ENCODE data around the gene CD7.

The CD7 gene

DNA sequence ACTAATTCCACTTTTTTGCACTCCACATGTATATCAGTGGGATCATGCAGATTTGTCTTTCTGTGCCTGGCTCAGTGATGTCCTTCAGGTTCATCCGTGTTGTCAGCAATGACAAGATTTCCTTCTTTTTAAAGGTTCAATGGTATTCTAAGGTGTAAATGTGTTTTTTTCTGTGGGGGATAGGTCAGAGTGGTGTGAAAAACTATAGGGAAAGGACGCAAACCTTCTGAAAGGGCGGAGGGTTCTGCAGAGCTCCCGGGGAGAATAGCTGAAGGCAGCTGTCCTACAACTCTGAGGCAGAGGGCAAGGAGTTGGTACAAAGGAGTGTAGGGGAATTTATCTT, 22.0 kb downstream of the CD7 start:
- TF ChIP-seq EZH2 (IDR thresholded peaks at IDR 0.05) (no peak), POLR2AphosphoS5 (IDR thresholded peaks at IDR 0.05; ENCODE audit: borderline replicate concordance, low read depth, low read length) (no peak), FOXP2 (optimal IDR thresholded peaks at IDR 0.05; ENCODE audit: control extremely low read depth, extremely low read length, insufficient read depth) (no peak)
- no peak overlapping the region for H3K27ac ChIP-seq
- no peak for DNase-seq (ENCODE audit: low read depth, low spot score)

DNA sequence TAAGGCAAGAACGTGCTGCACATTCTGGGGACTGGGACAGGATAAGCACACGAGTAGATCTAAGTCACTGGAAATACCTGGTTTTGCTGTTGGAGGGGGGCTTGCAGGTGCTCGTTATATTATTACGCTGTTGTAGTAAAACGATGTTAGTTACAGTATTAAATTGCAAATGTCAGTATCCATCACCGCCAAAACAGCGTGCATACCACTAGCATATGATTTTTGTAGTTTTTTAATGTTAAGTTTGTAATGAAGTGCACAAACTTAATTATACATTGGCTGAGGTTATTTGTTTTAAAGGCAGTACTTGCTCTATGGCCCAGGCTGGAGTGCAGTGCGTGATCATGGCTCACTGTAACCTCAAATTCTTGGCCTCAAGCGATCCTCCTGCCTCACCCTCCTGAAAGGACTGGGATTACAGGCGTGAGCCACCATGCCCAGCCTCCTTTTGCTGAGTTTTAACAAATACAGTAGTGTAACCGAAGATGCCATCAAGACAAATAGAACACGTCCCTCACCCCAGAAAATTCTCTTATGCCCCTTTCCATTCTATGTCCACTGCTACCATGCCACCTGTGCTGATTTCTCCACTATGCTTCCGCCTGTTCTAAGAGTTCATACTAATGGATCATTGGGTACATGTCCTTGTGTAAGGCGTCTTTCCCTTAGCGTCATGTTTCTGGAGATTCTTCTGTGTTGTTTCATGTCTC, 23.2 kb downstream of the CD7 start:
- TF ChIP-seq POLR2AphosphoS5 (IDR thresholded peaks at IDR 0.05; ENCODE audit: borderline replicate concordance, low read depth, low read length) (peak; percentile 48), FOXP2 (optimal IDR thresholded peaks at IDR 0.05; ENCODE audit: control extremely low read depth, extremely low read length, insufficient read depth) (no peak)
- Histone ChIP-seq H3K9ac (ENCODE audit: insufficient read length) (no peak overlapping the region), H3K27ac (peak overlapping the region; percentile 78), H3K4me3 (no peak overlapping the region; the same call in 1 of the 2 replicates), H3K36me3 (ENCODE audit: insufficient read depth, low read length) (no peaks in the 10 kb centered on the region), H3K9me3 (ENCODE audit: low read depth, low read length) (no peaks in the 10 kb centered on the region)
- no peak for DNase-seq (ENCODE audit: low read depth, low spot score)

More for the DNA sequence above, 22.0 kb downstream of the CD7 start:
- Histone ChIP-seq H3K36me3 (ENCODE audit: insufficient read depth, low read length) (no peaks in the 10 kb centered on the region), H3K4me3 (no peak overlapping the region), H3K9me3 (ENCODE audit: low read depth, low read length) (no peaks in the 10 kb centered on the region), H3K9ac (ENCODE audit: insufficient read length) (no peak overlapping the region)

DNA sequence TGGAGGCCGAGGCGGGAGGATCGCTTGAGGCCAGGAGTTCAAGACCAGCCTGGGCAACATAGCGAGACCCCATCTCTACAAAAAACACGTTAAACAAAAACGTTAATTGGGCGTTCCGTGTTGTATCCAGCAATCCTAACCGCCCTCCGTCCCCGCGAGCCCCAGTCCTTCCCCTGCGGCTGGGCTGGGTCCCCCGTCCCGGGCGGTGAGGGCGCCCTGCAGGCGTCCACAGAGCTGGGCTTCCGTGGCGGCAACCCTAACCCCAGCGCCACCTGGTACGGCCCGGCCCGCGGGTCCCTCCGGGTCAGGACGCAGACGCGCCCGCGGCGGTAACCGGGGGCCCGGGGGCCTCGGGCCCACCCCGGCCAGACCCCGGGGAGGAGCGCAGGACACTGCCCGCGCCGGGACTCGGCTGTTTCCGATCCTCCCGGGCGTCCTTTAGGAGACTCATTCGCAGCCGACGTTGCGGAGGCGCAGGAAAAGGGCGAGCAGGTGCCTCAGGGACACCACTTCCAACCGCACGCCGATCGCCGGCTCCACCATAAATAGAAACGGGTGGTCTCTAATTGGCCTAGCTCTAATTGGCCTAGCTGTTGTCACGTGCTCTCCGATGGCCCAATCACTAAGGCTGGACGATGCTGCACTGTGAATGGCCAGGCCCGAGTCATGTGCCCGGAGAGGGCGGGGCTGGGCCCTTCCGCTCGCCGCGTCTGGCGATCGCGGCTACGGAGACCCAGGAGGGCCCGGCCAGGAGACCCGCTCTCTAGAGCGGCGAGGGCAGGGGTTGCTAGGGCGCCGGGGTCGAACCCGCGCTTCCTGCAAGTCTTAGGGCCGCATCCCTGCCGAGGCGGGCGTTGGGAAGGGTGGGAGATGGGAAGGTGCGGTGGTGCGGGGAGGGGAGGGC, 24.9 kb downstream of the CD7 start:
- Histone ChIP-seq H3K4me3 (peak overlapping the region; percentile 89), H3K9ac (ENCODE audit: insufficient read length) (peak overlapping the region; percentile 93), H3K36me3 (ENCODE audit: insufficient read depth, low read length) (no peaks in the 10 kb centered on the region), H3K9me3 (ENCODE audit: low read depth, low read length) (no peaks in the 10 kb centered on the region), H3K27ac (peak overlapping the region; percentile 94)
- DNase-seq (ENCODE audit: low read depth, low spot score), result peak; percentile 90
- TF ChIP-seq POLR2AphosphoS5 (IDR thresholded peaks at IDR 0.05; ENCODE audit: borderline replicate concordance, low read depth, low read length) (peak; percentile 98), EZH2 (IDR thresholded peaks at IDR 0.05) (no peak)

DNA sequence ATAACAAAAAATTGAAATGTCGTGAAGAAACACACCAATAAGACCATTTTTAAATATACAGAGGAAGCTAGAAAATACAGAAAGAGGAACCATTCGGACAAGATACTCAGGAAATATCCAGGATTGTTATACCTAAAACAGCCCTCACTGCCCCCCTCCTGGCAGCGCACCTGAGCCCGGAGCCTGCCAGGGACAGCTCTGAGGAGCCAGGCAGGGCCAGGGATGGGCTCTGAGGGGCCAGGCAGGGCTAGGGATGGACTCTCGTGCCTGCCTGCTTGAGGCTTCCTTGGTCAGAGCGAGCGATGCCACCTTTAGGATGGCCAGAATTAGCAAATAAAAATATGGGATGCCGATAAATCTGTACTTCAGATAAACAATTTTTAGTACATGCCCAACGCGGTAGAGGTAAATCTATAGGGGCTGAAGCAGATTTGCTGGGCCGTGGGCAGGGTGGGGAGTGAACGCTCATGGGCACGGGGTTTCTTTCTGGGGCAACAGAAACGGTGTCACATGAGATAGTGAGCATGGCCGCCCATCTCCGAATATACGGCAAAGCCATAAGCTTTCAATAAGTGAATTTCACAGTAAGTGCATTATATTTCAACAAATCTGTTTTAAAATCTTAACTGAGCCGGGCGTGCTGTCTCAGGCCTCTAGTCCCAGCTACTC, 25.7 kb downstream of the CD7 start:
- H3K27ac ChIP-seq, result peak overlapping the region; percentile 79
- DNase-seq (ENCODE audit: low read depth, low spot score), result no peak
- TF ChIP-seq POLR2AphosphoS5 (IDR thresholded peaks at IDR 0.05; ENCODE audit: borderline replicate concordance, low read depth, low read length), result no peak
- peak overlapping the region; percentile 89 for H3K4me3 ChIP-seq
- H3K36me3 ChIP-seq (ENCODE audit: insufficient read depth, low read length), result no peaks in the 10 kb centered on the region
- H3K9me3 ChIP-seq (ENCODE audit: low read depth, low read length), result no peaks in the 10 kb centered on the region; the same call in 1 of the 2 replicates
- peak overlapping the region; percentile 93 for H3K9ac ChIP-seq (ENCODE audit: insufficient read length)

DNA sequence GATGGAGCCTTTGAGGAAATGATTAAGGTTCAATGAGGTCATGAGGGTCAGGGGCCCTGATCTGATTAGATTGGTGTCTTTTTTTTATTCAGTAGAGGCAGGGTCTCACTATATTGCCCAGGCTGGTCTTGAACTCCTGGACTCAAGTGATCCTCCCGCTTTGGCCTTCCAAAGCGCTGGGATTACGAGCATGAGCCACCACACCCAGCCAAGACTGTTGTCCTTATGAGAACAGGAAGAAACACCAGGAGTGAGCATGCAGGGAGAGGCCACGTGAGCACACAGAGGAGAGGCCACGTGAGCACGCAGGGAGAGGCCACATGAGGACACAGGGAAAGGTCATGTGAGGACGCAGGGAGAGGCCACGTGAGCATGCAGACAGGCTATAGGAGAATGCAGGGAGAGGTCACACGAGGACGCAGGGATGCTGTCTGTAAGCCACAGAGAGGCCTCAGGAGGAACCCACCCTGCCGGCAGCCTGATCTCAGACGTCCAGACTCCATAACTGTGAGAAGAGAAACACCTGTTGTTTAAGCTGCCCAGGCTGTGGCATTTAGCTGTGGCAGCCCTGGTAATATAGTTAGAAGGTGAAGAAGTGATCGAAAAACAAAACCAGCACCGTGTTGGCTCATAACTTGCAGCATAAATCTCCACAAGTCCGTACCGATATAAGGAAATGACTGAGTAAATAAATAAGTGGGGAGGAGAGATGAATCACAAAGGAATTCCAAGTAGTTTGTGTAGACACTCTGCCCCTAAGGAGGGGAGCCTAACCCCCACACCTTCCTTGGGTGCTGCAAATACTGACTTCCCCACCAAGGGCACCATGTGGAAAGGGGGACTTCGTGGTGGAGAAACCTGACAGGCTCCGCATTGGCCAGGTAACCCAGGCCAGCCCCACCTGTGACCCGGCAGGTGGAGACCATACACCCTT, 29.3 kb downstream of the CD7 start:
- Histone ChIP-seq H3K27ac (0 out of 2 replicates have a peak overlapping the region, but pooled peaks have one; percentile 1), H3K9me3 (ENCODE audit: low read depth, low read length) (no peaks in the 10 kb centered on the region; the same call in 1 of the 2 replicates), H3K4me3 (no peak overlapping the region), H3K36me3 (ENCODE audit: insufficient read depth, low read length) (no peaks in the 10 kb centered on the region), H3K9ac (ENCODE audit: insufficient read length) (no peak overlapping the region)
- TF ChIP-seq POLR2AphosphoS5 (IDR thresholded peaks at IDR 0.05; ENCODE audit: borderline replicate concordance, low read depth, low read length) (no peak), EZH2 (IDR thresholded peaks at IDR 0.05) (no peak), FOXP2 (optimal IDR thresholded peaks at IDR 0.05; ENCODE audit: control extremely low read depth, extremely low read length, insufficient read depth) (no peak)
- no peak for DNase-seq (ENCODE audit: low read depth, low spot score)

DNA sequence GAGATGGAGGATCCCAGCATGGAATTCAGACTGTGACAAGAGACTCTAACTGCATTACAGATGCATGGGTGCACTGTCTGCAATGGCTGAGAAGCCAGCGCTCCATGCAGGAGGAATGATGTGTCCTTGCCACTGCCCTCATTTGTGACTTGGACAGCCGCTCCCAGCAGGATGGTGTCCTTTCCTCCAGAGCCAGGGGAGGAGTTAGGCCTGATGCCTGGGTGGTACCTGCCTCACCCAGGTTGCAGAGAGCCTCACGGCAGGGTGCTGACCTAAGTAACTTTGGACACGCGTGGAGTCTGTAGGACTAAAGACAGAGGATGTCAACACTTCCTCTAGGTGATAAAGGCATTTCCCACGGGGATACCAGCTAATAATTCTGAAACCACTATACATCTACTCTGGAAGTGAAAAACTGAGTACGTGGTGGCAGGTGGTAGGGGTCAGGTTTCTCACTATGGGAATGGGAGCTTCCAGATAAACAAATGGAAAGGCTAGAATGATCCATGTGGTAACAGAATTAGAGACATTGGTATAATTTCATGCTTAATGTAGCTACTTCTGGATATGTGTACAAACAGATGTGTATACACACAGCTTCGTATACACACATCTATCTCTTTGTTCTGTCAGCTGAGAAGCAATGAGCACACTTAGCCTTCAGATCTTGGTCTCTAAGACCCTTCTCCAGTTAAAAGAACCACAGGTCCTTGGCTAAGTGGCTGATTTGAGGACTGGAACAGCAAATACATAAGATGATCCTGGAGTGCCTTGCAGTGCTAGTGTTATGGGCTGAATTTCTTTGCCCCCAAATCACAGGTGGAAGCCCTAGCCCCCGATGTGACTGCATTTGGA, 30.2 kb downstream of the CD7 start:
- Histone ChIP-seq H3K9me3 (ENCODE audit: low read depth, low read length) (no peaks in the 10 kb centered on the region; the same call in 1 of the 2 replicates), H3K27ac (no peak overlapping the region), H3K9ac (ENCODE audit: insufficient read length) (no peak overlapping the region), H3K36me3 (ENCODE audit: insufficient read depth, low read length) (no peaks in the 10 kb centered on the region), H3K4me3 (no peak overlapping the region)
- DNase-seq (ENCODE audit: low read depth, low spot score), result no peak
- TF ChIP-seq EZH2 (IDR thresholded peaks at IDR 0.05) (no peak), POLR2AphosphoS5 (IDR thresholded peaks at IDR 0.05; ENCODE audit: borderline replicate concordance, low read depth, low read length) (no peak), FOXP2 (optimal IDR thresholded peaks at IDR 0.05; ENCODE audit: control extremely low read depth, extremely low read length, insufficient read depth) (no peak)

DNA sequence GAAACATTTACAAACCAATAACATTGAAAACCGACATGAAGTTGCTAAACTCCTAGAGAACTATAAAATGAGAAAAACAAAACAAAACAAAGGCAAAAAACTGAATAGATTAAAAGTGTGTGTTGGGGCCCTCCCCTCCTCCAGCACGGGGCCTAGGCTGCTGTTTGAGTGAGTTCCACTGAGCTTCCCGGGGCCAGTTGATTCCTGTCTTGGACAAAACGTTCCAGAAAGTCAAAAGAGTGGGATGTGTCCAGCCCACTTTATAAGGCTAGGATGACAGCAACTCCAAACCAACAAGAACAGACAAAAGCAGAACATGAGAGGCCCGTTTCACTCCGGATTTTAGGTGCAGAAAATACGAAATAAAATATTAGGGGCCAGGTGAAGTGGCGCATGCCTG, 32.3 kb downstream of the CD7 start:
- DNase-seq (ENCODE audit: low read depth, low spot score), result no peak
- H3K36me3 ChIP-seq (ENCODE audit: insufficient read depth, low read length), result no peaks in the 10 kb centered on the region
- no peak for TF ChIP-seq EZH2 (IDR thresholded peaks at IDR 0.05)
- TF ChIP-seq POLR2AphosphoS5 (IDR thresholded peaks at IDR 0.05; ENCODE audit: borderline replicate concordance, low read depth, low read length), result no peak
- TF ChIP-seq FOXP2 (optimal IDR thresholded peaks at IDR 0.05; ENCODE audit: control extremely low read depth, extremely low read length, insufficient read depth), result no peak
- H3K9ac ChIP-seq (ENCODE audit: insufficient read length), result no peak overlapping the region
- no peak overlapping the region for H3K27ac ChIP-seq
- H3K4me3 ChIP-seq, result no peak overlapping the region
- no peaks in the 10 kb centered on the region; the same call in 1 of the 2 replicates for H3K9me3 ChIP-seq (ENCODE audit: low read depth, low read length)

Measured in SK-N-MC (cell line).